Epidermal melanocyte (primary cell): ENCODE measurements around the gene SGSH.
"Not testable (repeated sequence)": the region's sequence is repeated elsewhere in the genome, so short reads cannot be mapped to it uniquely, and the experiment has no call there.

Source experiments
- DNase-seq: peaks from one replicate; pipeline ENCODE4 v3.0.0; 2011; ENCODE audit warnings: low spot score; ENCODE audit not compliant: insufficient read length

SGSH gene

GRCh38 chr17:80220054-80220735 is at the start of gene SGSH, which contains the start of gene SLC26A11:
TSS of gene SGSH (minus strand) at chr17:80220333. CDS start at chr17:80220313, 20 bp downstream.
TSS of gene SLC26A11 (plus strand) at chr17:80220427. CDS start at chr17:80221561, 1,134 bp downstream.
- DNase-seq: peak; percentile 98

GRCh38 chr17:80269405-80269807 is 49.3 kb upstream of the SGSH start:
- no peak for DNase-seq

- DNase-seq: no peak
These were observed 48.3 kb upstream of the SGSH start for GRCh38 chr17:80268427-80268826.

- DNase-seq: no peak
These were observed 47.3 kb upstream of the SGSH start for GRCh38 chr17:80267391-80267790.

- DNase-seq: no peak
These were observed 45.3 kb upstream of the SGSH start for GRCh38 chr17:80265205-80266068.

GRCh38 chr17:80264205-80265075 is 44.3 kb upstream of the SGSH start:
- no peak for DNase-seq

GRCh38 chr17:80263253-80264204 is 43.4 kb upstream of the SGSH start:
- DNase-seq: peak; percentile 92

- no peak for DNase-seq
These were observed 42.7 kb upstream of the SGSH start for GRCh38 chr17:80262775-80263244.

- DNase-seq: no peak
These were observed 42.2 kb upstream of the SGSH start for GRCh38 chr17:80262291-80262690.

GRCh38 chr17:80261895-80262279 is 41.8 kb upstream of the SGSH start:
- DNase-seq: no peak

- peak; percentile 89 for DNase-seq
These were observed 41.2 kb upstream of the SGSH start for GRCh38 chr17:80261159-80261894.

- DNase-seq: peak; percentile 61
These were observed 40.6 kb upstream of the SGSH start, which contains the start of gene RNF213 for GRCh38 chr17:80260791-80261158. TSS of gene RNF213 (plus strand) at chr17:80260852. CDS start at chr17:80263682, 2,830 bp downstream.

GRCh38 chr17:80260069-80260535 is 40.0 kb upstream of the SGSH start:
- DNase-seq: peak; percentile 78

- DNase-seq: no peak
These were observed 39.4 kb upstream of the SGSH start for GRCh38 chr17:80259457-80260068.

GRCh38 chr17:80258296-80258695 is 38.2 kb upstream of the SGSH start:
- DNase-seq: not testable (repeated sequence)

GRCh38 chr17:80257716-80258213 is 37.6 kb upstream of the SGSH start:
- DNase-seq: no peak

GRCh38 chr17:80256034-80256350 is 35.9 kb upstream of the SGSH start:
- DNase-seq: no peak

- peak; percentile 52 for DNase-seq
These were observed 34.5 kb upstream of the SGSH start for GRCh38 chr17:80254396-80255251.
